Activated T-helper 2 cell treated with anti-CD3 and anti-CD28 coated beads, Interferon-gamma antibody, Interleukin-2, Interleukin-4, amounts not matched to agents 10 μg/mL and 5 μg/mL and 100 μg/mL, durations not matched to agents 14 hours and 24 hours and 36 hours (primary cell): ENCODE results near the gene BANF2. TPM values are rescaled to one million over a fixed set of nuclear protein-coding genes. Genes with fewer than 3 reads are reported as not detected.

Source experiments
- DNase-seq: peaks from one replicate; pipeline ENCODE4 v3.0.0; 2021; ENCODE audit warnings: low spot score
- H3K27ac Mint-ChIP-seq: one replicate; pipeline ENCODE4 v1.8.0; 2021; ENCODE audit warnings: mixed read lengths
- H3K27me3 Mint-ChIP-seq: one replicate; pipeline ENCODE4 v1.8.0; 2021; ENCODE audit warnings: low read depth, mixed read lengths
- H3K36me3 Mint-ChIP-seq: one replicate; pipeline ENCODE4 v1.8.0; 2021; ENCODE audit warnings: low read depth, mixed read lengths
- H3K4me1 Mint-ChIP-seq: one replicate; pipeline ENCODE4 v1.8.0; 2021; ENCODE audit warnings: low read depth, mixed read lengths
- H3K4me3 Mint-ChIP-seq: one replicate; pipeline ENCODE4 v1.8.0; 2021; ENCODE audit warnings: low read depth, mild to moderate bottlenecking, moderate library complexity, mixed read lengths
- H3K9me3 Mint-ChIP-seq: one replicate; pipeline ENCODE4 v1.8.0; 2021; ENCODE audit warnings: mixed read lengths
- intact Hi-C: fragments of 100-400 bp; cut with micrococcal nuclease; formaldehyde crosslinking; loops from one replicate; pipeline ENCODE4 v1.15.1; 2023
- total RNA-seq: library from RNA; stranded (reverse); gene quantifications from 2 replicates; pipeline ENCODE4 v1.2.3, GENCODE V29; 2022

BANF2 gene
- total RNA-seq, 1 donor from 2014 or later, result not detected

DNA sequence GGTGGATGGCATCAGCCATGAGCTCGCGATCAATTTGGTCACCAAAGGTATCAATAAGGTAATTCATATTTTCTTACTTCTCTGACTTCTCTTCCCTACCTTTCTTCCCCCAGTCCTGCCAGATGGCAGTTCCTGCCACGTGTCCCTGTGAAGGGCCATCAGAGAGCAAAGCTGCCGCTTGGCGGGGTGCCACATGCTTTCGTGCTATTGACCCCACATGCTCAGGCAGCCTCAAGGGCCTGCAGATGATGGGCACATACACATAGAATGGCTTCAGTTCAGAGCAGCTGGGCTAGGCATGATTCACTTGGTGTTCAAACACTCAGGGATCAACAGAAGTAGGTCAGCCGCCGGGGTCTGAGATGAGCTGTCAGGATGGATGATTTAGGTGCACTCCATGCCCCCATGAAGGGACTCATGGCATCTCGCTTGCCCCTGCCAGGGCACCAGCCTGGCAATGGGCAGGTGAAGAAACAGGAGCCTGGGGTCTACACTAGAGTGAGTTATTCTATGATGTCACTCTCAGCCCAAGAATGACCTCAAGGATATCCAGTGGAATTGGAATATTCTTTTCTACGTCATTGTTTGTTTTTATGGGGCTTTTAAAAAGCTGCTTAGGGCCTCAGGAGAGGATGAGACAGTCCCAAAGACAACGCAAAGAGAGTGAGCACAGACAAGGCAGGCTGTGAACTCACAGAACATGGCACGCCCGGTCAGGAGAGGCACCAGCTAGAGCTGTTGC is 25.5 kb downstream of the BANF2 start:
- H3K4me1 Mint-ChIP-seq, result no peaks in the 10 kb centered on the region
- intact Hi-C loops, result no loop called here
- H3K36me3 Mint-ChIP-seq, result no peaks in the 10 kb centered on the region
- H3K27ac Mint-ChIP-seq, result no peak overlapping the region
- no peaks in the 10 kb centered on the region for H3K27me3 Mint-ChIP-seq
- H3K9me3 Mint-ChIP-seq, result no peaks in the 10 kb centered on the region
- no peak overlapping the region for H3K4me3 Mint-ChIP-seq
- DNase-seq, result no peak

DNA sequence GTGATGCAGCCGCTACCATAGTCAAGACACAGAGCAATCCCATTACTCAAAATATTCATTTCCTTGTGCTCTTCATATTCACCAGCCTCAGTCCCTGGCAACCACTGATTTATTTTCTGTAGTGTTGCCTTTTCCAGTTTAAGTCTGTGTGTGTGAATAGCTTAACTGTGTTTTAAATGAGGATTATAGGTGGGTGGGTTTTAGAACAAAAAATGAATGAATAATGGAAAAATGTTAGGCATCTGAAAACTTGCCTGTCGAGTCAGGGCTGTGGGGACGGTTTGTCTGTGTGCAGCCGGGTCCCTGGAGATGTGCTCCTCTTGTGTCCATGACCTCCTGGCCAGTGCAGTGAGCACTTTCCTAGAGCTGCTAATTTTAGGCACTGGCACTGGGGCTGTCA is 27.1 kb downstream of the BANF2 start:
- H3K27me3 Mint-ChIP-seq, result no peaks in the 10 kb centered on the region
- no peak for DNase-seq
- H3K4me1 Mint-ChIP-seq, result no peaks in the 10 kb centered on the region
- H3K27ac Mint-ChIP-seq, result no peak overlapping the region
- H3K4me3 Mint-ChIP-seq, result no peak overlapping the region
- intact Hi-C loops, result no loop called here
- H3K36me3 Mint-ChIP-seq, result no peaks in the 10 kb centered on the region
- no peaks in the 10 kb centered on the region for H3K9me3 Mint-ChIP-seq

DNA sequence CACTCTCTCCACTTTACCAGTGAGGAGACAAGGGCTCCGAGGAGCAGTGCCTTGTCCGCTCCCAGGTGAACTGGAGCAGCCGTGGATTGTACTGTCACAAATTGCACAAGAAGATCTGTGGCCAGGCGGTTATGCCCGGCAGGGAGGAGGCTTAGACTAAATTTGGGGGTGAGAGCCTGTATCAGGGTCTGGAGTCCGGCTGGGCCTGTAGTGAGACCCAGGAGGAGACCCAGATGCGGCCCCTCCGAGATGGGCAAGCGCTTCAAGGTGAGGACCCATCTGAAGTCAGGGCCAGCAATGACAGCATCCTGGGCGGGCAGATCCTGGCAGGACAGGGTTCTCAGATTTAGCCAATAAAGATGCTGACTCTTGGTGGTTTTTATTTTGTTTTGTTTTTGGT is 27.6 kb downstream of the BANF2 start:
- DNase-seq, result no peak
- intact Hi-C loops, result no loop called here
- Mint-ChIP-seq H3K9me3 (no peaks in the 10 kb centered on the region), H3K4me3 (no peak overlapping the region), H3K4me1 (no peaks in the 10 kb centered on the region), H3K36me3 (no peaks in the 10 kb centered on the region), H3K27ac (no peak overlapping the region), H3K27me3 (no peaks in the 10 kb centered on the region)

DNA sequence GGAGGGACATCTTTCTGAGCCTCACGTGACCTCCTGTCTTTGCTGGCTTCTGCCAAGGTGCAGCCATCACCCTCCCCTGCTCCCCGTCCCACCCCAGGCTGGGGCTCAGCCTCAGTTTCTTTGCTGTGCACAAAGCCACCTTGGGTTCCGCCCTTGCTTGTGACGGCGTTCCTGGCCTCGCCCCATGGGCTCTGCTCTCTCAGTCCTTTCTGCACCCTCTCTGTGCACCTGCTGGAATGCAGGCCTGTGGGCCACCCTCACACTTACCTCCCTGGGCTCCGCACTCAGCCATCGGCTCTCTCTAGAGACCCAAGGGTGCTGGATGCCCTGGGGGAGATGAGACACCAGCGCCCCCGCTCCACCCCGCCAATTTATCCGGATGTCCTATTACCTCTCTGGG is 28.3 kb downstream of the BANF2 start:
- intact Hi-C loops, result no loop called here
- no peaks in the 10 kb centered on the region for H3K9me3 Mint-ChIP-seq
- no peaks in the 10 kb centered on the region for H3K27me3 Mint-ChIP-seq
- H3K27ac Mint-ChIP-seq, result no peak overlapping the region
- DNase-seq, result no peak
- H3K36me3 Mint-ChIP-seq, result no peaks in the 10 kb centered on the region
- no peaks in the 10 kb centered on the region for H3K4me1 Mint-ChIP-seq
- no peak overlapping the region for H3K4me3 Mint-ChIP-seq

DNA sequence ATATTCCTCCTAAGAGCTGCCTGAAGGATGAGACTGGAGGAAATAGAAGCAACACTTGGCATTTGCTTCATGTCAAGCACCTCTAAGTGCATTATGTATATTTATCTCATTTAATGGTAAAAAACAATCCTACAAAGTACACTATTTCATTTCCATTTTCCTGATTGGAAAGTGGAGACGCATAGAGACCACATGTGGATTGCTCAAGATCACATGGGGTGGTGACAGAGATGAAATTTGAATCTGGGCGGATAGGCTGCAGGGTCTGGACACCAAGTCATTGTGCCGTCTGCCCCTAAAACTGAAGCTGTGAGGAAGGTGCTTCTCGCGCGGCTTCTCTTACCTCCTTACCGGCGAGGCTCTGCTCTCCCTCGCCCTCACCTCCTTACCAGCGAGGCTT is 30.3 kb downstream of the BANF2 start:
- Mint-ChIP-seq H3K27me3 (no peaks in the 10 kb centered on the region), H3K27ac (no peak overlapping the region), H3K4me3 (no peak overlapping the region), H3K4me1 (no peaks in the 10 kb centered on the region), H3K36me3 (no peaks in the 10 kb centered on the region), H3K9me3 (no peaks in the 10 kb centered on the region)
- intact Hi-C loops, result no loop called here
- DNase-seq, result no peak

DNA sequence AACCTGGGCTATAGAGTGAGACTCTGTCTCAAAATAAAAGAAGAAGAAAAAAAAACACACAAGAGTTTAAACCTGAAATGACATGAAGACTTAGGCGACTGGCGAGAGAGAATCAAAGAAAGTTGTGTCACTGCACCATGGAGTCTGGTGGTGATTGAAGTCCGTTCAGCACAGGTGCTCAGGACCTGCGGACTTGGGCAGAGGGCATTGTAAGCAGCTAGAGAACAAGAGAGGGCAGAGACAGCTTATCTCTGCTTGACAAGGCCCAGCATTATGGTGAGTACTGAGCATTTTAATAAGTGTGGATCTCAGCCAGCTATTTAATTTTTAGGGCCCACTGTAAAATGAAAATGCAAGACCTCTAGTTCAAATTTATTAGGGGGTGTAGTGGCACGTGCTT is 31.5 kb downstream of the BANF2 start:
- Mint-ChIP-seq H3K4me3 (no peak overlapping the region), H3K27ac (no peak overlapping the region), H3K9me3 (peaks cover 2% of the 10 kb centered on the region), H3K27me3 (no peaks in the 10 kb centered on the region), H3K36me3 (no peaks in the 10 kb centered on the region), H3K4me1 (no peaks in the 10 kb centered on the region)
- intact Hi-C loops, result no loop called here
- no peak for DNase-seq

DNA sequence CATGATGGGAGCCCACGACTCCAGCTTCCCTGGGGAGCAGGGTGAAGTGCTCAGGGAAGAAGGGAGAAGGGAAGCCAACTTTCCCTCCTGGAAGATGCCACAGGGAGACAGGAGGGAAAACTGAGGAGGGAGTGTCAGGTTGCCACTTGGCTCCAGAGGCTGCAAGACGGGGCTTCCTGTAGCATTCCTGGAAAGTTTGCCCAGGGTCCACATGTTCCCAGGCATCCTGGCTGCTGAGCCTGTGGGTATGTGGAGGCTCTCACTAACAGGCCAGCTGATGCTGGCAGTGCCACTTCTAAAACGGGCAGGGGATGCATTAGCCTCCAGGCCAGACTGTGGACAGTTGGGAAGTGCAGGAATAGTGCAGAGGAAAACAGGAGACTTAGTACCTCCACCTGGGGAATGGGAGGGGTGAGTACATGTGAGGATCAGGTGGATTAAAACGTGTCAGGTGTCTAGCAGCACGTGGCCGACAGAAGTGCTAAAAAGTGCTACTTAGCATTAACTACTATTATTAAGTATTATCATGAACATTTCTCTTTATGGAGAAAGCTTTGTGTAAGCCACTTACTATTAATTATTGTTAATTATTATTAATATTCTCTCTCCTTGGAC is 33.2 kb downstream of the BANF2 start:
- Mint-ChIP-seq H3K4me1 (no peaks in the 10 kb centered on the region), H3K4me3 (no peak overlapping the region), H3K9me3 (peaks cover 7% of the 10 kb centered on the region), H3K27me3 (no peaks in the 10 kb centered on the region), H3K27ac (no peak overlapping the region), H3K36me3 (no peaks in the 10 kb centered on the region)
- intact Hi-C loops, result no loop called here
- DNase-seq, result no peak

DNA sequence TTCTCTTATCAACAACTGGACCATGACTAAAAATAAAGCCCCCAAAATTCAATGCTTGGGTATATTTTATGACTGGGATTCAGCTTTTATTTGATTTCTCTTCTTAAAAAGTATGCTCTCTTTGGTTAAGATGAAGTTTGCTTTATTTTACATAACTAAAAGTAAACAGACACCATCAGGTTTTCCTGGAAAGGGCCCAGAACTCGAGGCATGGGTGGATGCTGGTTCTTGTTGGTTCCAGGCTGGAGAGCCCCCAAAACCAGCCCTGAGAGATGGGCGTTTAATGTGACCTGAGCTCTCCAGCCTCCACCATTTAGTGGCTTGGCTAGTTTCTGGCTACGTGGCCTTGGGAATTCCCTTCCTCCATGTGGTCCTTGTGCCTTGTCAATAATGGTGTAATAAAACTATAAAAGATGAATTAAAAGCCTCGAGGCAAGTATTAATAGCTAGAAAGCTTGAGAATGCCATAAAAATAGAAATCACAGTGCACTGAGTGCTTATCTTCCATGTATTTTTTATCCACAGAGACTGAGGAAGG is 34.1 kb downstream of the BANF2 start:
- no peak for DNase-seq
- H3K9me3 Mint-ChIP-seq, result peaks cover 11% of the 10 kb centered on the region
- no peak overlapping the region for H3K4me3 Mint-ChIP-seq
- H3K27me3 Mint-ChIP-seq, result no peaks in the 10 kb centered on the region
- no peaks in the 10 kb centered on the region for H3K36me3 Mint-ChIP-seq
- no peak overlapping the region for H3K27ac Mint-ChIP-seq
- H3K4me1 Mint-ChIP-seq, result no peaks in the 10 kb centered on the region
- intact Hi-C loops, result no loop called here

DNA sequence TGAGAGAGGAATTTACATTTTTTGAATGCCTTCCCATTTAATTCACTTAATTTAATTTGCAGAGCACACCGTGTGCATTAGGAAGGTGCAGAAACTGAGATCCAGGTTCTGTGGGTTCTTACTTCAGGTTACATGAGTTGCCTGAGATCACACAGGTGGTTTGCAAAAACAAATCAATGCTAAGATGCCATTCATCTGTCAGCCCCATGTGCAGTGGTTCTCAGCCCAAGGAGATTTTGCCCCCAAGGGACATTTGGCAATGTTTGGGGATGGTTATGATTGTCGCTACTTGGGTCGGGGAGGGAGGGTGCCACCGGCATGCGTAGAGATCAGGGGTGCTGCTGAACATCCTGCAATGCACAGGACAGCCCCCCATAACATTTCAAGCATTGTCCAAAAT is 34.6 kb downstream of the BANF2 start:
- no peak overlapping the region for H3K27ac Mint-ChIP-seq
- DNase-seq, result no peak
- H3K36me3 Mint-ChIP-seq, result no peaks in the 10 kb centered on the region
- no peak overlapping the region for H3K4me3 Mint-ChIP-seq
- H3K4me1 Mint-ChIP-seq, result no peaks in the 10 kb centered on the region
- intact Hi-C loops, result no loop called here
- H3K9me3 Mint-ChIP-seq, result peaks cover 11% of the 10 kb centered on the region
- H3K27me3 Mint-ChIP-seq, result no peaks in the 10 kb centered on the region

DNA sequence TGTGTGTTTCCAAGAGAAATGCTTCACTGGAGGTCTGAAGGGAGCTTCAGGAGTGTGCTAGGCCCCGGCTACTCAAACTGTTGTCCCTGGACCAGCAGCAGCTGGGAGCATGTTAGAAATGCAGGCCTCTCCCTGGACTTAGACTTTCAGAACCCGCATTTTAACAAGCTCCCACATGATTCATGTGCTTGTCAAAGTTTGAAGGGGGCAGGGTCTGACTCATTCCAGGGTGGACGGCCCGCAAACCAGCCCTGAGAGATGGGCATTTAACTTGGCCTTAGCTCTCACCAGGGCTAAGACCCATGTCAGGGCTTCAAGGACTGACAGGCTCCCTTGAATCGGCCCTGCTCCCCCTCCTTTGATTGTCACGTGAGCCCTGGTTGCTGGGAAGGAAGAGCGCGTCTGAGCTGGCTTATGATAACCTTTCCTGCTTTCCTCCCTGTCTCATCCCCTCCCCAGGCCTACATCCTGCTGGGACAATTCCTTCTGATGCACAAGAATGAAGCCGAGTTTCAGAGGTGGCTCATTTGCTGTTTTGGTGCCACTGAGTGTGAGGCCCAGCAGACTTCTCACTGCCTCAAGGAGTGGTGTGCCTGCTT is 35.5 kb downstream of the BANF2 start:
- intact Hi-C loops, result no loop called here
- H3K36me3 Mint-ChIP-seq, result no peaks in the 10 kb centered on the region
- no peak overlapping the region for H3K4me3 Mint-ChIP-seq
- no peaks in the 10 kb centered on the region for H3K4me1 Mint-ChIP-seq
- no peaks in the 10 kb centered on the region for H3K27me3 Mint-ChIP-seq
- H3K27ac Mint-ChIP-seq, result no peak overlapping the region
- no peak for DNase-seq
- H3K9me3 Mint-ChIP-seq, result peaks cover 11% of the 10 kb centered on the region

DNA sequence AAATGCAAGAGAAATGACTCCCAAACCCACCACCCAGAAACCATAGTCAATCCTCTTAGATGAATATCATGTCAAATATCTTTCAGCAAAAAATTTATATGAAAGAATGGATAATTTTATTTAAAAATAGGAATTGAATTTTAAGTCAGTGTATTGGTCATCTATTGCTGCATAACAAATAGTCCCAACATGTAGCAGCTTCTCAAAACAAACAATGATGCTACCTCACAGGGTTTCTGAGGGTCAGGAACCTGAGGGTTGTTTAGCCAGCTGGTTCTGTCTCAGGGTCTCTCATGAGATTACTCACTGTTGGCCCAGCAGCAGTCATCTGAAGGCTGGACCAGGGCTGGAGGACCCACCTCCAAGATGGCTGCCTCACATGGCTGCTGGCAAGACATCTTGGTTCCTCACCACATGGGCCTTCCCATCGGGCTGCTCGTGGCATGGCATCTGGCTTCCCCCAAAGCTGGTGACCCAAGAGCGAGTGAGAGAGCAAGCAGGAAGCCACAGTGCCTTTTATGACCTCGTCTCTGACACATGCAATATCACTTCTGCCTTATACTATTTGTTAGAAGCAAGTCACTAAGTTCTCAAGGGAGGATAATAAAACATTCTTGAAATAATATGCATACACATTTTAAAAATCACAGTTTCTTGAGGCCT is 36.3 kb downstream of the BANF2 start:
- intact Hi-C loops, result no loop called here
- H3K27ac Mint-ChIP-seq, result no peak overlapping the region
- DNase-seq, result no peak
- peaks cover 11% of the 10 kb centered on the region for H3K9me3 Mint-ChIP-seq
- no peaks in the 10 kb centered on the region for H3K27me3 Mint-ChIP-seq
- no peak overlapping the region for H3K4me3 Mint-ChIP-seq
- H3K36me3 Mint-ChIP-seq, result no peaks in the 10 kb centered on the region
- no peaks in the 10 kb centered on the region for H3K4me1 Mint-ChIP-seq

DNA sequence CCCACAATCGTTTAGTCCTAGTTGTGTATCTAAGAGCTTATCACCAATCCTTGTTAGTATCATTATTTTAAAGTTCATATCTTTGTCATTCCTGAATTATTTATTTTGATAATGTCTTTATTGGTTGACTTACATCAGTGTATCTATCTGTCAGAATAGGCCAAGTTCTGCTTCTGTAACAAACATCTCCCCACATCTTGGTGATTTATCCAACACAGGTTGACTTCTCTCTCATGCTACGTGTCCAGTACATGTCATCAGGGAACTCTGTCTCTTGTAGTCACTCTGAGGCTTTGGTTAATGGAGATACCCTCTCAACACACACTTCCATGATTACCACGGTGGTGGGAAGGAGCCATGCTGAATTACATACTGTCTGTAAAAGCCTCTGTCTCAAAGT is 38.4 kb downstream of the BANF2 start:
- Mint-ChIP-seq H3K4me1 (no peaks in the 10 kb centered on the region), H3K27ac (no peak overlapping the region), H3K27me3 (no peaks in the 10 kb centered on the region), H3K36me3 (no peaks in the 10 kb centered on the region), H3K9me3 (peaks cover 11% of the 10 kb centered on the region), H3K4me3 (no peak overlapping the region)
- no peak for DNase-seq
- intact Hi-C loops, result no loop called here

DNA sequence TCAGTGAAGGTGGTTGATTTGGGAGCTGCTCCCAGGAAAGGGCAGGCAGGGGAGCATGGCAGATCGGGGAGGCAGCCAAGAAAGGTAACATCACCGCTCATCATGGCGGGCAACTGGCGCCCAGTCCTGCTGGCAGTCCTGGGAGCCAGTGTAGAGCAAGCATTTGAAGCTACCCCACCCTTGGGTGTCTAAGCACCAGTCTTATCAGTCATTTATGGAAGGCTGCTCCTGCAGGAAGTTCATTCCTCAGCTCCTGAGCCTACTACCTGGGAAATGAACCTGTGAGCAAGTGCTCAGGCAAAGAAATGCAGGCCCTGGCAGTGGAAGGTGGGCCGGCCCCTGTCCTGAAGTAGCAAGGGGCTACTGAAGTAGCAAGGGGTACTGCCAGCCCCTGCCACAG is 41.5 kb downstream of the BANF2 start:
- no peaks in the 10 kb centered on the region for H3K4me1 Mint-ChIP-seq
- no peak for DNase-seq
- peaks cover 8% of the 10 kb centered on the region for H3K9me3 Mint-ChIP-seq
- H3K27ac Mint-ChIP-seq, result no peak overlapping the region
- intact Hi-C loops, result no loop called here
- no peak overlapping the region for H3K4me3 Mint-ChIP-seq
- H3K27me3 Mint-ChIP-seq, result no peaks in the 10 kb centered on the region
- H3K36me3 Mint-ChIP-seq, result no peaks in the 10 kb centered on the region
